Measurements from ENCODE around the gene SUPT3H. TPM values are rescaled to one million over a fixed set of nuclear protein-coding genes. Genes with fewer than 3 reads are reported as not detected.
"Not testable (repeated sequence)": the region's sequence is repeated elsewhere in the genome, so short reads cannot be mapped to it uniquely, and the experiment has no call there.

Gene SUPT3H
- total RNA-seq, 2 donors from 2014 or later: 5.3 to 6.6 TPM

DNA sequence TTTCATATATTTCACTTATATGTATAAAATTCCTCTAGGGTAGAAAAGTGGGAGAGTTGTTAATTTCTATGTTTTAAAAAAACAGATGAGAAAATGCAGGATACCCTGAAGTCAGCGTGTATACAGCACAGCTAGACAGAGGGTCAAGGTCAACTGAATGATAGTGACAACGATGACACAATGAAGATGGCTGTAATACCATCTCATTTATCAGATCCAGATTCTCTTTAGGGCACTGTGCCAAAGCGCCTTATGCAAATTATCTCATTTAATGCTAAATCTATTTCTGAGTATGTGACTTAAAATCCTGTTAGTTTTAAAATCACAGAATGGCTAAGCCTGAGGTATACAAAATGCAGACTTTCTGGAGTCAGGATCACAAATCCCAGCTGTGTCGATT is 481.0 kb downstream of the SUPT3H start:
- DNase-seq (ENCODE audit: low spot score) (no peak), ATAC-seq (ENCODE audit: insufficient number of reproducible peaks, low FRiP score, low read depth) (no peak)
- Histone ChIP-seq H3K4me3 (no peak overlapping the region), H3K27me3 (replicated peaks; ENCODE audit: insufficient read depth) (no peaks in the 10 kb centered on the region), H3K36me3 (no peaks in the 10 kb centered on the region), H3K27ac (no peak overlapping the region), H3K4me1 (ENCODE audit: control insufficient read depth in 1 of 2, low read depth in 2 of 2) (no peaks in the 10 kb centered on the region), H3K9me3 (no peaks in the 10 kb centered on the region)
- TF ChIP-seq, protein P1, sequence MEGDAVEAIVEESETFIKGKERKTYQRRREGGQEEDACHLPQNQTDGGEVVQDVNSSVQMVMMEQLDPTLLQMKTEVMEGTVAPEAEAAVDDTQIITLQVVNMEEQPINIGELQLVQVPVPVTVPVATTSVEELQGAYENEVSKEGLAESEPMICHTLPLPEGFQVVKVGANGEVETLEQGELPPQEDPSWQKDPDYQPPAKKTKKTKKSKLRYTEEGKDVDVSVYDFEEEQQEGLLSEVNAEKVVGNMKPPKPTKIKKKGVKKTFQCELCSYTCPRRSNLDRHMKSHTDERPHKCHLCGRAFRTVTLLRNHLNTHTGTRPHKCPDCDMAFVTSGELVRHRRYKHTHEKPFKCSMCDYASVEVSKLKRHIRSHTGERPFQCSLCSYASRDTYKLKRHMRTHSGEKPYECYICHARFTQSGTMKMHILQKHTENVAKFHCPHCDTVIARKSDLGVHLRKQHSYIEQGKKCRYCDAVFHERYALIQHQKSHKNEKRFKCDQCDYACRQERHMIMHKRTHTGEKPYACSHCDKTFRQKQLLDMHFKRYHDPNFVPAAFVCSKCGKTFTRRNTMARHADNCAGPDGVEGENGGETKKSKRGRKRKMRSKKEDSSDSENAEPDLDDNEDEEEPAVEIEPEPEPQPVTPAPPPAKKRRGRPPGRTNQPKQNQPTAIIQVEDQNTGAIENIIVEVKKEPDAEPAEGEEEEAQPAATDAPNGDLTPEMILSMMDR (IDR thresholded peaks at IDR 0.05): no peak

DNA sequence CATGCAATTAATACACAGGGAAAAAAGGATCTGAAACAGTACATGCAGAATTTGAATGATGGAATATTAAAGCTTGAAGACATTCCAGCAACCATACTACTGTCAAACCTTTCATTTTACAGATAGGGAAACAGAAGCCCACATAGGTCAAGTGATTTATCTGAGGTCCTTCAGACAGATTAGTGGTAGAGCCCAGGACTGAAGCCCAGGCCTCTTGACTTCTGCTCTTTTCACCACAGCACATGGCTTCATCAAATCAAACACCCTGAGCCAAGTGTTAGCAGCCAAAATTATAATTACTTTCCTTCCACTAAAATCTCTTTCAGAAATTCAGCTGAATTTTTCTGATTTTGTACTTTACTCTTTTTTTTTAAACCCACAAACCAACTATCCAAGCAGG is 485.2 kb downstream of the SUPT3H start:
- ATAC-seq (ENCODE audit: insufficient number of reproducible peaks, low FRiP score, low read depth) (no peak), DNase-seq (ENCODE audit: low spot score) (no peak)
- H3K4me3 ChIP-seq: no peak overlapping the region
- H3K27me3 ChIP-seq (replicated peaks; ENCODE audit: insufficient read depth): no peaks in the 10 kb centered on the region
- H3K4me1 ChIP-seq (ENCODE audit: control insufficient read depth in 1 of 2, low read depth in 2 of 2): no peaks in the 10 kb centered on the region
- no peaks in the 10 kb centered on the region for H3K36me3 ChIP-seq
- H3K27ac ChIP-seq: no peak overlapping the region
- TF ChIP-seq, protein P1 (IDR thresholded peaks at IDR 0.05): no peak
- no peaks in the 10 kb centered on the region for H3K9me3 ChIP-seq

DNA sequence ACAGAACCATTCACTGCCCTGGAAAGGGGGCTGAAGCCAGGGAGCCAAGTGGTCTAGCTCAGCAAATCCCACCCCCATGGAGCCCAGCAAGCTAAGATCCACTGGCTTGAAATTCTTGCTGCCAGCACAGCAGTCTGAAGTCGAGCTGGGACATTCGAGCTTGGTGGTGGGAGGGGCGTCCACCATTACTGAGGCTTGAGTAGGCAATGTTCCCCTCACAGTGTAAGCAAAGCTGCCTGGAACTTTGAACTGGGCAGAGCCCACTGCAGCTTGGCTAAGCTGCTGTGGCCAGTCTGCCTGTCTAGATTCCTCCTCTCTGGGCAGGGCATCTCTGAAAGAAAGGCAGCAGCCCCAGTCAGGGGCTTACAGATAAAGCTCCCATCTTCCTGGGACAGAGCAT is 498.7 kb downstream of the SUPT3H start:
- not testable (repeated sequence) for H3K4me1 ChIP-seq (ENCODE audit: control insufficient read depth in 1 of 2, low read depth in 2 of 2); H3K27me3 ChIP-seq (replicated peaks; ENCODE audit: insufficient read depth); H3K9me3 ChIP-seq; H3K27ac ChIP-seq; H3K36me3 ChIP-seq; ATAC-seq (ENCODE audit: insufficient number of reproducible peaks, low FRiP score, low read depth); DNase-seq (ENCODE audit: low spot score); H3K4me3 ChIP-seq

DNA sequence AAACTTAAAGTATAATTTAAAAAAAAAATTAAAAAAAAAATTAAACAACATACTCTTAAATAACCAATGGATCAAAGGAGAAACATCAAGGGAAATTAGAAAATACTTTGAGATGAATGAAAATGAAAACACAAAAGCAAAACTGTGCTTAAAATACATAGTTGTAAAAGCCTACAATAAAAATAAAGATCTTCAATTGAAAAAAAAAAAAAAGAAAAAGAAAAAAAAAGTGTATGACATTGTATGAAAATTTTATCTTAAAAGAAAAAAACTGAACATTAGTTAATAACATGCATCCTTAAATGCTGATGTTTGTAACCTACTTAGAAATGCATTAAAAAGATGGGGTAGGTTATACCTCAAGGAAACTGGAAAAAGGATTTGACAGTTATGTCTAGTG is 501.1 kb downstream of the SUPT3H start:
- H3K27ac ChIP-seq; H3K4me1 ChIP-seq (ENCODE audit: control insufficient read depth in 1 of 2, low read depth in 2 of 2); H3K36me3 ChIP-seq; H3K4me3 ChIP-seq; H3K9me3 ChIP-seq; ATAC-seq (ENCODE audit: insufficient number of reproducible peaks, low FRiP score, low read depth); H3K27me3 ChIP-seq (replicated peaks; ENCODE audit: insufficient read depth); DNase-seq (ENCODE audit: low spot score): not testable (repeated sequence)

DNA sequence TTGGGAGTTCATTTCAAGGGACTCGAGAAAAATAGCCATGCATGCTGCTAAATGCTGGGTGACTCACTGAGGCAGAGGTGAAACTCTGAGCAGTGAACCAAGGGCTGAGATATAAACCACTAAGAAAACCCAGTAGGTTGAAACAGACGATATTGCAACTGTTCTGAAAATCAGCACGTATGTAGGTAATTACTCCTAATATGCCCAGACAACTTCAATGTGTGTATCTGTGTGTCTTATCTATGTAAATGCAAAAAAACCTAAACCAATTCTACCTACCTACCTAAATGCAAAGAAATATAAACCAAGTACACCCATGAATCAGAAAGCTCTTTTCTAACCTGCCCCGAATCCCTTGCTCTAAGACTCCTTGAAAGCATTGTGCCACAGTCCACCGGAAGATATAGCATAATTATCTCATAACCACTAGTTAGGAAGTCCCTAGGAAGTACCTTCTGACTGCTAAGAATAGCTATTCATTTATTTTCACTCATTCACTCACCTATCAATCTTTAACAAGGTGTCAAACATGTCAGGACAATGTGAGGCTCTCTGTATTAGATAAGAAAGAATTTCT is 508.3 kb downstream of the SUPT3H start:
- ATAC-seq (ENCODE audit: insufficient number of reproducible peaks, low FRiP score, low read depth) (no peak), DNase-seq (ENCODE audit: low spot score) (no peak)
- Histone ChIP-seq H3K4me3 (no peak overlapping the region), H3K4me1 (ENCODE audit: control insufficient read depth in 1 of 2, low read depth in 2 of 2) (no peaks in the 10 kb centered on the region), H3K27me3 (replicated peaks; ENCODE audit: insufficient read depth) (no peaks in the 10 kb centered on the region), H3K27ac (no peak overlapping the region), H3K36me3 (no peaks in the 10 kb centered on the region), H3K9me3 (peaks cover 7% of the 10 kb centered on the region)
- TF ChIP-seq, protein P1 (IDR thresholded peaks at IDR 0.05): no peak

GRCh38 chr6:44868910-44869309 is 508.8 kb downstream of the SUPT3H start:
- Histone ChIP-seq H3K4me3 (no peak overlapping the region), H3K4me1 (ENCODE audit: control insufficient read depth in 1 of 2, low read depth in 2 of 2) (no peaks in the 10 kb centered on the region), H3K36me3 (no peaks in the 10 kb centered on the region), H3K9me3 (peaks cover 7% of the 10 kb centered on the region), H3K27ac (no peak overlapping the region), H3K27me3 (replicated peaks; ENCODE audit: insufficient read depth) (no peaks in the 10 kb centered on the region)
- ATAC-seq (ENCODE audit: insufficient number of reproducible peaks, low FRiP score, low read depth) (no peak), DNase-seq (ENCODE audit: low spot score) (no peak)
- TF ChIP-seq, protein P1 (IDR thresholded peaks at IDR 0.05): no peak
